Measurements from ENCODE around the gene TACR1. TPM values are rescaled to one million over a fixed set of nuclear protein-coding genes. Genes with fewer than 3 reads are reported as not detected.

The TACR1 gene
- total RNA-seq, 2 experiments from 2014 or later: not detected

DNA sequence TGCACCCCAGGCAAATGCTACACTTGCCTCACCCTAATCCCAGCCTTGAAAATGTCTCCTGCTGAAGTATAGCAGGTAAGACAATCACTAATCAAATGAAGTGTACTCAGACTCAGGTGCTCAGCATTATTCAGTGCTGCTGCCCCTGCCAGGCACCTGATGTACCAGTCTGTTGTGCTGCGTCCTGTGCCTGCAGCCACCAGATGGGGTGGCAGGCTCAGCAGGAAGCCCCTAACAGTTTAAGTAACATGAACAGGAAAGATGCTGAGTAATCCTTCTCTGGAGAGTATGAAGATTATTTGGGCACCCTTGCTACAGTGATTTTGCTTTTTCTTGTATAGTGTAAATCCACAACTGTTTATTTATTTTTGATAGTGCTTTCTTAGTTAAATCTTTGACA, 69.1 kb downstream of the TACR1 start:
- H3K9me3 Mint-ChIP-seq: no peaks in the 10 kb centered on the region

DNA sequence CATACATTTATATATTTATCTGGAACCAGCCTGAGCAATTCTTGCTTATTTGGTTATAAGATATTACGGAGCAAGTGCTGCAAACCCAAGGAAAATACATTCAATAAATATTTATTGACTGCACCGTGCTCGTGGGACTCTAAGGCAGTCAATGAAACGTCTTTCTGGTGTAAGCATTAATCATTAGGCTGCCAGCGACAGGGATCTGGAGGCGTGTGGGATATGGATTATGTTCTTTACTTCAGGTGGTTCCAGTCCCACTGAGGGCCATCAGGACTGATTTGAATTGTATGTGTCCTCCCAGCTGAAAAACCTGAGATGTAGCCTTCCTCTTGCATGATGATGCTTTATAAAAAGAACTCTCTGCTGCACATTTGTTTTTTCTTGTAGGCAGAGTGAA, 75.4 kb downstream of the TACR1 start:
- Mint-ChIP-seq H3K36me3 (ENCODE audit: low read depth) (no peaks in the 10 kb centered on the region), H3K9me3 (no peaks in the 10 kb centered on the region), H3K4me1 (no peaks in the 10 kb centered on the region), H3K27me3 (no peaks in the 10 kb centered on the region), H3K27ac (no peak overlapping the region), H3K4me3 (no peak overlapping the region)
- ChIA-PET POLR2A (no interaction called here), CTCF (no interaction called here)
- no peak for DNase-seq

More for the DNA sequence above, 69.1 kb downstream of the TACR1 start:
- POLR2A ChIA-PET: interaction anchor here (0.6 kb wide), 1 partner anchor 14 kb away, joined by 3 read pairs; no protein-coding TSS in a partner anchor
- CTCF ChIA-PET: interaction anchor here (0.7 kb wide), 1 partner anchor 138 kb away, joined by 3 read pairs; no protein-coding TSS in a partner anchor
- H3K27ac Mint-ChIP-seq: no peak overlapping the region
- no peaks in the 10 kb centered on the region for H3K36me3 Mint-ChIP-seq (ENCODE audit: low read depth)
- DNase-seq: no peak
- H3K4me1 Mint-ChIP-seq: no peaks in the 10 kb centered on the region
- no peak overlapping the region for H3K4me3 Mint-ChIP-seq
- no peaks in the 10 kb centered on the region for H3K27me3 Mint-ChIP-seq

DNA sequence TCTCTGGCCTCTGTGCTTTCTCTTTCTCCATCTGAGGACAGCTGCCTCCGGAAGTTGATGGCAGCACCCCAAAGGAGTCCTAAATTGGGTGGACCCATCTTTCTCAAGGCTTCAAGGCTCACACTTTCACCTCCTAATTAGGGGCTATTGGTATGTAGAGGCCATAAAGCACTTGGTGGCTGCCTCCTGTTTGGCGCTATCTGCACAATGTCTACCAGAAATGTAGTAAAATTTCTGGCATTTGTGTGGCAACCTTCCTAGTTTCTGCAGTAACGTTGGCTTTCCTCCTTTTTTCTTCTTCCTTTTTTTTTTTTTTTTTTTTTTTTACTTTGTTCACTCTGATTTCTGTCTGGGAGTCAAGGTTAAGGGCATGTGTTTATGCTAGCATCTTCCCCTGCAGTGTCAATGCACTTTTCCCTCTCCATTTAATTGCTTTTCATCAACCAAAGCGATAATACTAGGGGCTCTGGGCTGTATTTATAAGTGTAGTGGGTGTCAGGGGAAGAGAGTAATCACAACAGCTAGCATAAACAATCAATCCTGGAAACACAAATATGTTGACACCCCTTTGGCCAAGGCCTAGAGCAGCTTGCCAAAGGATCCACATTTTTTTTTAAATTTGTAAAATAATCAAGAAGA, 86.0 kb downstream of the TACR1 start:
- Mint-ChIP-seq H3K36me3 (ENCODE audit: low read depth) (no peaks in the 10 kb centered on the region), H3K27me3 (peaks cover 13% of the 10 kb centered on the region), H3K4me1 (no peaks in the 10 kb centered on the region), H3K27ac (no peak overlapping the region), H3K9me3 (no peaks in the 10 kb centered on the region), H3K4me3 (no peak overlapping the region)
- no peak for DNase-seq
- ChIA-PET CTCF (no interaction called here), POLR2A (no interaction called here)

DNA sequence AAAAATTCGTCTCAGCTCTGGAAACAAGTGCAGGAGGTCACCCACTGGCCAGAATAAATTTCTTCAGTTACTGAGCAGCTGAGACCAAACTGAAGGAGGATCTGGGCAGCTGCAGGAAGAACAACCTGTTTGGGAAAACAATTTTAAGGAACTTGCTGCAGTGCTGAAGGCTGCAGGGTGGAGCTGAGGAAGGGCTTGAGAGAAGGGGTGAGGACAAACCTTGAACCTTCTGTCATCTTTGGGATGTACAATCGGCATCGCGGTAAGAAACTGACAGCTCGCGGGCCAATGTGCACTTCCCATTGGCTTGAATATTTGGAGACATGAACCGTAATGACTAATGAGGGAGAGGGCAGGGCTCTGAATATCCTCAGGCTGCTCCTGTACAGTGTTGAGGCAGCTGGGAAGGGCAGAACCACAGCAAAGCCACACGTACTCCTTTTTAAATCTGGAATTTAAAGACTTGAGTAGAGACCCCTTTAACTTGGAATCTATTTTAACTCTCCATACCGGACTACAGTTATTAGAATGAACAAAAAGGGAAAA, 90.3 kb downstream of the TACR1 start:
- peaks cover 21% of the 10 kb centered on the region for H3K27me3 Mint-ChIP-seq
- no peaks in the 10 kb centered on the region for H3K9me3 Mint-ChIP-seq
- H3K36me3 Mint-ChIP-seq (ENCODE audit: low read depth): no peaks in the 10 kb centered on the region
- ChIA-PET POLR2A (no interaction called here), CTCF (interaction anchor here (0.6 kb wide), 1 partner anchor 162 kb away, joined by 3 read pairs; no protein-coding TSS in a partner anchor)
- no peak overlapping the region for H3K27ac Mint-ChIP-seq
- H3K4me1 Mint-ChIP-seq: no peaks in the 10 kb centered on the region
- DNase-seq: no peak
- H3K4me3 Mint-ChIP-seq: no peak overlapping the region

DNA sequence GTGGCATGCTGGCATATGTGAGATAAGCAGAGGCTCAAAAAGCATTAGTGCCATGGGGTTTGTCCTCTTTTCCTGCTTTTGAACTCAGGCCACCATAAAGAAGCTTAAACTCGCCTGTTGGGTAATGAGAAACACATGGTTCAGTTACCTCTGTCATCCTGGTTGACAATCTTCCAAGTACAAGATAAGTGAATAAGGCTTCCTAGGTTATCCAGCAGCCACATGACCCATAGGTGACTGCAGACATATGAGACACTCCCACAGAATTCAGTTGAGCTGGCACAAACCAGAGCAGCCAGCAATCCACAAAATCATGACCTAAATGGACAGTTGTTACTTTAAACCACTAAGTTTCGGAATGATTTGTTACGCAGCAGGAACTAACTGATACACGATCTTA, 97.3 kb downstream of the TACR1 start:
- Mint-ChIP-seq H3K4me1 (no peaks in the 10 kb centered on the region), H3K4me3 (no peak overlapping the region), H3K27me3 (peaks cover 7% of the 10 kb centered on the region), H3K27ac (no peak overlapping the region), H3K9me3 (no peaks in the 10 kb centered on the region), H3K36me3 (ENCODE audit: low read depth) (no peaks in the 10 kb centered on the region)
- CTCF ChIA-PET: interaction anchor here (1.0 kb wide), 1 partner anchor 17 kb away, joined by 3 read pairs; no protein-coding TSS in a partner anchor
- no peak for DNase-seq
- POLR2A ChIA-PET: no interaction called here

DNA sequence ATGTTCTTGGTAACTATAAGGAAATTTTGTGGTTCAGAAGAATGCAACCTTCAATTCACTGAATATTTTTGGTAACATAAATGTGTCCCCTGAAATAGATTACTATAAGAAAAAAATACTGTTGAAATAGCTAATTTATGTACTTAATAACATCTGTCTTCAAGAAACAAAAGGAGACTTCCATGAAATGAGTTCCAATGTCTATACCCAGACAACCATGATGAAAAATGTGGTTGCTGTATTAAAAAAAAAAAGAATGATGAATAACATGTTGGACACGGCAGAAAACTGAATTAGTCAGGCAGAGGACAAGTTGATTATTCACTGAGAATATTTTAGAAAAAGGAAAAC, 98.5 kb downstream of the TACR1 start:
- DNase-seq: no peak
- POLR2A ChIA-PET: no interaction called here
- peaks cover 7% of the 10 kb centered on the region for H3K27me3 Mint-ChIP-seq

DNA sequence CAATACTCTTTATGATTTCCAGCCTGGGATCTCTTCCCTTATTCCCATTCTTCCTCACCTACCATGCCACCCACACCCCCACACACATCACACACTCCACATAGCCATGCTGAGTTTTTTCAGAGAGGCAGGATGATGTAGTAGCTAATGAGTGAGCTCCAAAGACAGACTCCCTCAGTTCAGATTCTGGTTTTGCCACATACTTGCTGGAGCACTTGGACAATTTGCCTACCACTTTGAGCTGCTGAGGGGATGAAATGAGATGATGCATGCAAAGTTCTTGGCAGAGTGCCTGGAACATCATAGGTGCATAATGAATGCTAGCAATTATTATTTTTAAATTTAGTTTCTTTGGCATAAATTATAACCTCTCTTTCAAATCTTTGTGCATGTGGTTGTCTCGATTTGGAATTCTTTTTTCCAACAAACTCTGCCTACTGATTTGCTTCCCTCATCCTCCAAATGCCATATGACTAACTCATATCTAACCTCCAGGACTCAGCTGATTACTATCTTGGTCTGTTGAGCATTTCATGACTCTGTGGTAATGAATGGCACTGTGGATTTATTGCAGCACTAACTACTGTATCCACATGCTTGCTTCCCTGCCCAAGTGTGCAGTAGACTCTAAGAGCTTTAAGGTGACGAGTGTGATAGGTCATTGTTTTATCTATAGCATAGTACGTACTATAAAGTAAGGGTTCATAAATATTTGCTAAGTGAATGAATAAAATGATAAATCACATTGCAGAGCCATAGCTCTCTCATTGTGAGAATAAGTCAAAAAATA, 99.1 kb downstream of the TACR1 start:
- H3K4me1 Mint-ChIP-seq: no peaks in the 10 kb centered on the region
- ChIA-PET POLR2A (no interaction called here), CTCF (no interaction called here)
- H3K4me3 Mint-ChIP-seq: no peak overlapping the region
- H3K27ac Mint-ChIP-seq: no peak overlapping the region
- no peak for DNase-seq
- no peaks in the 10 kb centered on the region for H3K36me3 Mint-ChIP-seq (ENCODE audit: low read depth)
- H3K9me3 Mint-ChIP-seq: no peaks in the 10 kb centered on the region
- peaks cover 4% of the 10 kb centered on the region for H3K27me3 Mint-ChIP-seq

More for the DNA sequence above, 98.5 kb downstream of the TACR1 start:
- no peak overlapping the region for H3K4me3 Mint-ChIP-seq
- no peaks in the 10 kb centered on the region for H3K4me1 Mint-ChIP-seq
- H3K36me3 Mint-ChIP-seq (ENCODE audit: low read depth): no peaks in the 10 kb centered on the region
- no peak overlapping the region for H3K27ac Mint-ChIP-seq
- no peaks in the 10 kb centered on the region for H3K9me3 Mint-ChIP-seq
- CTCF ChIA-PET: interaction anchor here (1.0 kb wide), 1 partner anchor 18 kb away, joined by 3 read pairs; no protein-coding TSS in a partner anchor

DNA sequence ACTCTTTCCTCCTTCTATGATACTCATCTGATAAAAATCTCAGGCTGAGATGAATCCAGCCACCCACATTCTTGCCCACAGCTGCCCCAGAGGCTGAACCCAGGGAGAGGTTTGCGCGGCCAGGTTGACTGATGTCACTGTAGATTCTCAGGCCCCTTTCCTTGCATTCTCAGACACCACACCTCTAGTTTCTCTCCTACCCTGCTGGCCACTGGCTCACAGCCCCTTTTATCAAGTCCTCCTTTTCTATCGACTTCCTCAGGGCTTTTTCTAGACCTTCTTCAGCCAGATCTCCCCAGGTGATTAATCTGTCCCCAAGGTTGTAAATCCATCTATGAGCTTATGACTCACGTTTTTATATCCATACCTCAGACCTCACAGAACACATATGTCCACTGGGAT, 99.8 kb downstream of the TACR1 start:
- H3K9me3 Mint-ChIP-seq: no peaks in the 10 kb centered on the region
- H3K4me1 Mint-ChIP-seq: no peaks in the 10 kb centered on the region
- no peak overlapping the region for H3K27ac Mint-ChIP-seq
- ChIA-PET CTCF (interaction anchor here (0.5 kb wide), 1 partner anchor 42 kb away, joined by 5 read pairs; no protein-coding TSS in a partner anchor), POLR2A (no interaction called here)
- no peak for DNase-seq
- H3K27me3 Mint-ChIP-seq: peaks cover 2% of the 10 kb centered on the region
- H3K36me3 Mint-ChIP-seq (ENCODE audit: low read depth): no peaks in the 10 kb centered on the region
- no peak overlapping the region for H3K4me3 Mint-ChIP-seq

DNA sequence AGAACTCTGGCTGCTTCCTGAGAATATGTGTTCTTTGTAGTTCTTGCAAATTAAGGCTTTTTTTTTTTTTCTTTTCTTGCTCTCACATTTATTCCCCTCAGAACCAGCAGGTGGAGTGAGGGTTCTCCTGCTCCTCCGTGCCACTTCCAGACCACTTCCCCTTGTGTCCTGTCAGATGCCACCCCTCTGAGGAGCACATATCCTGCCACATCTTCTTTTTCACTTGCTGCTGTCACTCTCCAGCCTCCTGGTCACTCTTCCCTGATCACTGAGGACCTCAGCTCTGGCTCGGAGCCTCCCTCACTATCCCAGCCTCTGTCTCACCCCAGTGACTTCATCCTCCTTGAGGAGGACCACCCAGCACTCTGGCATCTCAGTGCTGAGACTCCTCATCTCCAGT, 100.5 kb downstream of the TACR1 start:
- Mint-ChIP-seq H3K27ac (no peak overlapping the region), H3K4me1 (no peaks in the 10 kb centered on the region), H3K4me3 (no peak overlapping the region), H3K27me3 (peaks cover 2% of the 10 kb centered on the region), H3K36me3 (ENCODE audit: low read depth) (no peaks in the 10 kb centered on the region), H3K9me3 (no peaks in the 10 kb centered on the region)
- ChIA-PET POLR2A (no interaction called here), CTCF (interaction anchor here (0.5 kb wide), 1 partner anchor 43 kb away, joined by 5 read pairs; no protein-coding TSS in a partner anchor)
- DNase-seq: no peak

DNA sequence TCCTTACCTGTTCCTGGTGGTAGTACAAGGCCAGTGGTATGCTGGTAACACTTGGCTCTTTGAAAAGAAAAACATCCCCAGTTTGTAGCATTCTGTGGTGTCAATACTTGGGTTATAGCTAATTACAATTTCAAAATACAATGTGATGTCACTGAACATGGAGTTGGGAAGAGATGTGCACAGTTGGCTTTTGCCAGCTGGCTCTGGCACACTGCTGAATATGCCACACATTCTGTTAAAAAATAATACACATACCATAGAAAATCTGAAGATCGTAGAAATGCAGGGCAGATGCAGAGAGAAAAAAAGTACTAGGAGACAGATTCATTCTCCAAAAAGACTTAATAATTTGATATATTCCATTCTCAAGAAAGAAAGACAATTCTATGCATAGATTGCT, 101.5 kb downstream of the TACR1 start:
- CTCF ChIA-PET: interaction anchor here (0.6 kb wide), 1 partner anchor 330 kb away, joined by 5 read pairs; no protein-coding TSS in a partner anchor
- no peaks in the 10 kb centered on the region for H3K4me1 Mint-ChIP-seq
- H3K9me3 Mint-ChIP-seq: no peaks in the 10 kb centered on the region

DNA sequence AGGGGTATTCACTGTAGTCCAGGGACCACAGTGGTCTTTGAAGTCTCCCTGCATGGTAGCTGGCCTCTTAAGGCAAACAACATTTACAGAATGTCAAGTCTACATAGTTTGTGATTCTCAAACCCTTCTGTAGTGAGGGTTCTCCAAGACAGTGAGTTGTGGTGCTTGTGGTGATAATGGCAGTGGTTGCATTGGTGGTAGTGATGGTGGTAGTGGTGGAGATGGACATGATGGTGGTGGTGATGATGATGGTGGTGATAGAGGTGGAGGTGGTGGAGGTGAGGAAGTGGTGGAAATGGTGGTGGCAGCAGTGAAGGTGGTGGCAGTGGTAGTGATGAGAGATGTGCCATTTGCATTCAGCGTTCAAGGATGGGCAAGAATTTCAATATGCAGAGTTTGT, 104.9 kb downstream of the TACR1 start:
- ChIA-PET POLR2A (no interaction called here), CTCF (interaction anchor here (1.2 kb wide), 1 partner anchor 414 kb away, joined by 3 read pairs; no protein-coding TSS in a partner anchor)
- Mint-ChIP-seq H3K36me3 (ENCODE audit: low read depth) (no peaks in the 10 kb centered on the region), H3K27ac (no peak overlapping the region), H3K27me3 (peaks cover 2% of the 10 kb centered on the region), H3K4me1 (no peaks in the 10 kb centered on the region), H3K9me3 (no peaks in the 10 kb centered on the region), H3K4me3 (no peak overlapping the region)
- DNase-seq: no peak

More for the DNA sequence above, 101.5 kb downstream of the TACR1 start:
- Mint-ChIP-seq H3K4me3 (no peak overlapping the region), H3K27ac (no peak overlapping the region), H3K36me3 (ENCODE audit: low read depth) (no peaks in the 10 kb centered on the region), H3K27me3 (no peaks in the 10 kb centered on the region)
- no peak for DNase-seq
- POLR2A ChIA-PET: no interaction called here

DNA sequence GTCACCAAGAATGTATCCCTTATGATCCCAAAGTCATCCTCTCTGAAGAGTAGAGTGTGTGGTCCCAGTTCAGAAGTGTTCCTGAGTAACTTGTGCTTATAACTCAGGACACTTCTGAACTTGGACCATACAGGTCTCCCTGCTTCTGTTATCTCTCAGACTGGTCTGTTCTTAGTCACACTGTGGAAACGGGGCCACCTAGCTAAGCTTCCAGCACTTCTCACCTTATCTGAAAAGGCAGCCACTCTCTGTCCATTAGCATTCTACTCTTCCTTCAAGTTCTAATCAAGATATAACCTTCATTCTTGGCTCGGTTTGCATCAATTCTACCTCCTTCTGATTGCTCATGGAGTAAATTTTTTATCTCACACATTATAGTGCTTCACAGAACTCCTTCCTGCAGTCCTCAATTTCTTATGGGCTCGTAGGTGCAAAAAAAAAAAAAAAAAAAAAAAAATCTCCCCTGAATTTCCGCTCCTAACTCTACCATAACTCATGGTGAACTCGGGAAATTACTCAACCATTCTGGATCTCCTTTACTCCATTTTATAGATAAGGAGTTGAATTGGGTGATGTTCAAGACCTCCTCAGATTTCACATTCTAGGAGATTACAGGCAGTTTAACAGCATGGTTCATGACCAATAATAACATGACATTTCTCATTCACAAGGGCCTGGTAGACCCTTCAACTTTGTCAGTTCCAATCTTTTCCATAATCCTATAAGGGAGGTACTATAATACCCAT, 108.4 kb downstream of the TACR1 start:
- H3K36me3 Mint-ChIP-seq (ENCODE audit: low read depth): no peaks in the 10 kb centered on the region
- DNase-seq: no peak
- no peak overlapping the region for H3K27ac Mint-ChIP-seq
- H3K27me3 Mint-ChIP-seq: peaks cover 2% of the 10 kb centered on the region
- ChIA-PET POLR2A (no interaction called here), CTCF (no interaction called here)
- no peak overlapping the region for H3K4me3 Mint-ChIP-seq
- H3K4me1 Mint-ChIP-seq: no peaks in the 10 kb centered on the region
- H3K9me3 Mint-ChIP-seq: no peaks in the 10 kb centered on the region

DNA sequence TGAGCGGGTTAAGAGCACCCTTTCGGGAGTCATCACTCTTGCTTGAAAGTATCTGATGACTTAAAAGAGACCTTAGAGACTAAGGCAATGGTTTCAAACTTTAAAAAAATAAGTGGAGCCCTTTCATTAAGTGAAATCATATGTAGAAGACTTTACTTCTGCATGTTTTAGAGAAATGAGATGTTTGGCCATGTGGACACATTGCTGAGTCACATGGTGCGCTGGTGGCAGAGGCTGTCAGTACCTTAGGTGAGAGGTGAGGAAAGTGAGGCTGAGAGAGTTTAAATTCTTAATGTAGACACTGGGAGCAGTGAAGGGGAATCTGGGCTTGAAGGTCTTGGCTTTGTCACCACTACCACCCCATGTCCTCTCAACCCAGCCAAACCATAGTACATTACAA, 109.8 kb downstream of the TACR1 start:
- POLR2A ChIA-PET: no interaction called here
- H3K36me3 Mint-ChIP-seq (ENCODE audit: low read depth): no peaks in the 10 kb centered on the region
- no peaks in the 10 kb centered on the region for H3K4me1 Mint-ChIP-seq
- CTCF ChIA-PET: no interaction called here
- no peak overlapping the region for H3K27ac Mint-ChIP-seq
- no peak for DNase-seq
- H3K4me3 Mint-ChIP-seq: no peak overlapping the region
- H3K9me3 Mint-ChIP-seq: no peaks in the 10 kb centered on the region
- peaks cover 3% of the 10 kb centered on the region for H3K27me3 Mint-ChIP-seq
